NCI-H774 (cell line): Measurements from ENCODE around the gene TRIO.

Experiments
- DNase-seq: peaks from one replicate; lab custom pipeline; 2025; lab: John Stamatoyannopoulos, UW

Gene TRIO

GRCh38 chr5:14167211-14167845 is 24.2 kb downstream of the TRIO start:
- DNase-seq, result no peak

GRCh38 chr5:14168144-14168792 is 25.1 kb downstream of the TRIO start:
- no peak for DNase-seq

GRCh38 chr5:14168793-14169262 is 25.7 kb downstream of the TRIO start:
- no peak for DNase-seq

GRCh38 chr5:14171046-14171445 is 27.9 kb downstream of the TRIO start:
- no peak for DNase-seq

GRCh38 chr5:14171621-14172020 is 28.5 kb downstream of the TRIO start:
- no peak for DNase-seq

GRCh38 chr5:14172149-14172795 is 29.1 kb downstream of the TRIO start:
- no peak for DNase-seq

GRCh38 chr5:14173377-14174229 is 30.5 kb downstream of the TRIO start:
- no peak for DNase-seq

GRCh38 chr5:14174230-14174636 is 31.1 kb downstream of the TRIO start:
- no peak for DNase-seq

- no peak for DNase-seq
Observed at GRCh38 chr5:14175381-14175780, 32.2 kb downstream of the TRIO start.

- no peak for DNase-seq
Observed at GRCh38 chr5:14176888-14177287, 33.7 kb downstream of the TRIO start.

GRCh38 chr5:14177634-14178033 is 34.5 kb downstream of the TRIO start:
- no peak for DNase-seq

- DNase-seq, result no peak
Observed at GRCh38 chr5:14178091-14178490, 34.9 kb downstream of the TRIO start.

- no peak for DNase-seq
Observed at GRCh38 chr5:14178671-14179211, 35.6 kb downstream of the TRIO start.

- DNase-seq, result no peak
Observed at GRCh38 chr5:14179446-14179845, 36.3 kb downstream of the TRIO start.

- DNase-seq, result no peak
Observed at GRCh38 chr5:14180437-14180836, 37.3 kb downstream of the TRIO start.

- no peak for DNase-seq
Observed at GRCh38 chr5:14181299-14181968, 38.3 kb downstream of the TRIO start.

GRCh38 chr5:14182761-14183160 is 39.6 kb downstream of the TRIO start:
- no peak for DNase-seq

GRCh38 chr5:14183187-14183939 is 40.2 kb downstream of the TRIO start:
- no peak for DNase-seq

GRCh38 chr5:14184082-14184481 is 40.9 kb downstream of the TRIO start:
- DNase-seq, result no peak

GRCh38 chr5:14184725-14185124 is 41.6 kb downstream of the TRIO start:
- no peak for DNase-seq
